Ramos (cell line): ENCODE measurements around the gene SLC39A10.

Experiments
- in situ Hi-C: fragments of 300-500 bp; cut with MboI; formaldehyde crosslinking; loops from one replicate; pipeline ENCODE4 v1.14.3; 2022; ENCODE audit warnings: low sequenced_read_pairs; ENCODE audit not compliant: unreplicated experiment

The SLC39A10 gene

DNA sequence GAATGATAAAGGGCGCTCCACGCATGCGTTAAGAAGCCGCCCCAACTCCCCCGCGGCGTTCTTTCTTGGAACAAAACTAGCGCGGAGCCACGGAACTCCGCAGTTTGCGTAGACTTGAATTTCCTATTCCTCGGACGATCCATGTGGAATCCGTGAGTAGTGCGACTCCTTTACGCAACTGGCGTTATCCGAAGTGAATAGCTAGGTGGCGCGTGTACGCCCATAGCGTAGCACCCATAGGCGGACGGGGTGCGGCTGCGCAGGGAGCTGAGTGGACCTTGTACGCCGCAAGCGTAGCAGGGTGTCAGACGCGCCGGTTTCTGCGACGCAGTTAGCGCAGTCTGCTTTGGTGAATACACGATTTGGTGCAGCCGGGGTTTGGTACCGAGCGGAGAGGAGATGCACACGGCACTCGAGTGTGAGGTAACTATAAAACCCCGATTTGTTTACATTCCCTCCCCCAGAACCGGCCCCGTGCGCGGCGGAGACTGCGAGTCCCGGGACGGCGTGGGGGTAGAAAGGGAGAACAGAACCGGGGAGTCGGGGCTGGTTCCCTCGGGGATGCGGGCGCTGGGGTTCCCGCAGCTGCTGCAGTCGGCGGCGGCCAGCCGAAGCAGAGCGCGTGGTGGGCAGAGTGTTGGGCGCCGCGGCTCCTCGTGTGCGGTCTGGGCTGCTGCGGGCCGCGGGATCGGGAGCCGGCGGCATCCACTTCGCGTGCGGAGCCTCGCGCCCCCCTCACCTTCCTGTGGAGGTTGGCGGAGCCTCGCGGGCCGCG is at the start of gene SLC39A10:
SLC39A10 (plus strand) TSS at position 368 of the 775 bp plus-strand sequence. CDS start 22,817 bp downstream, outside the sequence.
- in situ Hi-C loops, result no loop called here

DNA sequence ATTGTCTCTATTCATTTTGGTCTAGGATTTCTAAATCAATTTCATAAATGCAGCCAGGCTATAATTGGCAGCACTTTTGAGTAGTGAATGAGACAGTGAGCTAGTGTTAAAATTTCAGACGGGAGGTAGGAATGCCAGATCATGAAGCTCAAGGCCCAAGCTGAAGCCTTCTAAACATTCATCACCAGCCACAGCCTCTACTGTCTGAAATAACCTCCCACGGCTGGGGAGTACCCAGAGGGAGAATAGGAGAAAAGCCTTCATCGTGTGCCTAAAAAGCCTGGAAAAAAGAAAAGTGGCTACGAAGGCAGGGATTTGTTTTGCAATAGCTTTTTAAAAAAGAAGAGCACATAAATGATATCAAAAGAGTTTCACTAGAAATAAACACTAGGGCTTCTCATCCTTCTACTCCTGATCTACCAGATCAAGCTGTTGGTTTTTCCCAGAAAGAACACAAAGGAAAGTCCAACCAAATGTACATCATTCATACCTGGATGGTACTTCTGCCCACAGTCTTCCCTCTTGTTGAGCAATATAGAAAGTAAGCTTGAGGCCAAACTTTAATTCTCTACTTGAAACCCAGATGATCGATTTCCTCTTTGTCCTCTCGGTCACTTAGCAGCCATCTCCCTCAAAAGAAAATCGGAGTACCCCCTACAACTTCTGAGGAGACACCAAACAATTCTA is 48.1 kb upstream of the SLC39A10 start:
- in situ Hi-C loops, result no loop called here

GRCh38 chr2:195610717-195611116 is 46.3 kb upstream of the SLC39A10 start:
- in situ Hi-C loops, result no loop called here

DNA sequence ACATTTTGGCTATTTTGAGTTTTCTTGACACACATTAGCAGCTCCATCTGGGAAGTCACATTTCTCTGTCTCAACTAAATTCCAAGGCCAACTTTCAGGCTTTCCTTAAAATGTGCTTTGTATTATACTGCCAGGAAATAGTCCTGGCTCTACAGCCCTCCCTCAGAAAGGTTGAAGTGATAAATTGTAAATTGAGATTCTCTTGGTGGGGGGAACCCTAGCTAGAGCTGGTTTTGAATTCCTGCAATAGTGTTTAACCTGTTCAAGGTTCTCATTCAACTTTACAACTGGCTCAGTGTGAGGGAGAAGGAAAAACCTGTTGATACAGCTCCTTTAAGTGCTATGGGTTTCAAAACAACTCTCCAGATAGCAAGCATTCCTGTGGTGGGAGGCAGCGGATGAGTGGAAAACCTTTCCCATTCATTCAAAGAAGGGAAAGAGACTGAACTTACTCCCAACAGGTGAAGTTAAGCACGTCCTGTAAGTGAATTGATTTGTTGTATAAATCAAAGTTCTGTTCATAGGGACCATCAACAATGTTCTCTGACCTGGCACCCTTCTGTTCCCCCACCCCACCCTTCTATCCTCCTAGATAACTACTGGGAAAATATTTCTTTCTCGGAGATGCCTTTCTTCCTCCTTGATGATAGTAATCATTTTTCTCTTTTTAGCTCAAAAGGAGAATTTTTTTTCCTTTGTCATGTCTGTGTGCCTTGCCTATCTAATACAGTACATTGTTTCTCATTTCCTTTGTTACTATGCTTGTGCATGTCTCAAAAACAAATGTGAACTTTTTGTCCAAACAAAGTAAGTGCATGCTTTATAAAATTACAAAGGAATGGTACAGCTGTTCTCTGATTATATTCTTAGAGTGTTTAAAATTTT is 44.2 kb upstream of the SLC39A10 start:
- in situ Hi-C loops, result no loop called here

DNA sequence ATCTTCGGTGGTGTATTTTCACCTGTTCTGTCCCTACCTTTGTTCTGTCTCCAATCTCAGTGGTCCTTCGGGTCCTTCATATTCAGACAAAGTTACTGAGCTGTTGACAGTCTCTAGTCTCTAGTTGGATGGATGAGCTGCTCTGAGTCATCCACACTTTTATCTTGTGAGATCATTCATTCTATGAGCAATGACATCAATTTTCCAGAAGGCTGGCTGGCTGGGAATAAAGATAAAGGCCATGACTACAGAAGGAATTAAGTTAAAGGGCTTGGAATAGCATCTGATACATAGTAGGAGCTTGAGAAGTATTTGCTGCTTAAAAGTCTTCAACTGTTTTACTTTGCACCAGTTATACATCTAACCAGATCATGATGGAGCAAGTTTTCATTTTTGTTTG is 43.1 kb upstream of the SLC39A10 start:
- in situ Hi-C loops, result no loop called here

DNA sequence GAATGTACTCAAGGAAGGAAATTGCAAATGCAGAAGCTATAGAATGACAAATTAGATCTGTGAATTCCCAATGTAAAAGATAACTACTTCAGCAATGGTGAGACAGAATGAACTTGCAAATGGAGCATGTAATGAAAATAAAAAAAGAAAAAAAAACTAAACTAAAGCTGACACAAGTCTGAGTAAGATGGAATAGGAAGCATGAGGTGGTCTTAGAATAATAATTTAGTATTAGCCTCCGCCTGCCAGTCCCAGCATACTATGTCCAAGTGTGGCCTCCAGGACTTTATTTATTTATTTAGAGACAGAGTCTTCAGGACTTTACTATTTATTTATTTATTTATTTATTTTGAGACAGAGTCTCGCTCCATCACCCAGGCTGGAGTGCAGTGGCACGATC is 37.4 kb upstream of the SLC39A10 start:
- in situ Hi-C loops, result no loop called here

DNA sequence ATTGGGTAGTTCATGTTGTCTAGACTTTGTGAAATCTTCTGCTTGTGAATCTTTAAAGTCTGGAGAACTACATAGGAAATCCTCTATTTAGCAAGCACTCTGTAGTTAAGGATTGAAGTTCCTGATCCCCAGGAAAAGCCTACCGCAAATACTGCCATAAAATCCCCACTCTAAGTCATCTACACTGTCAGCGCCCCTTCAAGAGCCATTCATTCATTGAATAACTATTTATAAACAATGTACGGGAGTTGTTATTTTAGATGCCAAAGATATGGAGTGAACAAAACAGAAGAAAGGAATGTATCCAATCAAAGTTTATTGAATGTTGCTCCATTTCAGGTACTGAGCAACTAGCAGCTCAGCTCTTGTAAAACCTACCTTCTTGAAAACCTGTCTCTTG is 36.5 kb upstream of the SLC39A10 start:
- in situ Hi-C loops, result no loop called here

- in situ Hi-C loops, result no loop called here
Measured at GRCh38 chr2:195622966-195623365, 34.1 kb upstream of the SLC39A10 start.

DNA sequence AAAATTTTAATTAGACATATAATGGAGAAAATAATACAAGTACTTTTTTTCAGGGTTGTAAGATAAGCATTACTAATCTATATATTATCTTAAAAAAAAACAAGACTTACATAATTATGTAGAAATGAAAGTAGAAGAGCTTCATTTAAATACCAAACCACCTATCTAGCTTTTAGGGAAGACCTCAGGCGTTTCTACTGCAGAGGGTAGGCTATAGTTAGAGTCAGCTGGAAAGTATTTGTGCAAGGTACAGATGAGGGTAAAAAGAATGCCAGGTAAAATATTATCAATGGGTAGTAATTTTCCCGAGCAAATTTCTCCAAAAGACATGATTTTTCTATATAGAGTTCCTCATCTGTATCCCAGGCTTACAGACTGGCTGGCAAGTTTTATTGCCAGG is 30.5 kb upstream of the SLC39A10 start:
- in situ Hi-C loops, result no loop called here

DNA sequence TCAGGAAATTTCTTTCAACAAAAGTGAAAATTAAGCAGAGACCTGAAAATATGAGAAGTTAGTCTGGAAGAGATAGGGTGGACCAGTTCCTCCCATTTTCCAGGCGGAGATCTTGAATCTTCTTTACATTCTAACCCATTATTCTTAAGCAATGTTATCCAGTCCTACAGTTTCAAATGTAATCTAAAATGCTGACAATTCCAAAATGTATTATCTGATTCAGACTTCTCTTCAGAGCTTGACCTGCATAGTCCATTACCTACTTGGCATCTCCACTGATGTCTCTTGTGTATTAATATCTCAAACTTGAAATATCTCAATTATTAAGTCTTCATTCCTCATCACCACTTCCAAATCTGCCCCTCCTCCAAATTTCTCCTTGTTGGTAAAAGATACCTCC is 28.4 kb upstream of the SLC39A10 start:
- in situ Hi-C loops, result no loop called here

GRCh38 chr2:195632856-195633572 is 24.0 kb upstream of the SLC39A10 start:
- in situ Hi-C loops, result no loop called here

- in situ Hi-C loops, result no loop called here
Measured at GRCh38 chr2:195633573-195633870, 23.5 kb upstream of the SLC39A10 start.

GRCh38 chr2:195633974-195634373 is 23.1 kb upstream of the SLC39A10 start:
- in situ Hi-C loops, result no loop called here

GRCh38 chr2:195636890-195637289 is 20.1 kb upstream of the SLC39A10 start:
- in situ Hi-C loops, result no loop called here

- in situ Hi-C loops, result no loop called here
Measured at GRCh38 chr2:195638750-195639149, 18.3 kb upstream of the SLC39A10 start.

GRCh38 chr2:195639238-195639858 is 17.7 kb upstream of the SLC39A10 start:
- in situ Hi-C loops, result no loop called here

- in situ Hi-C loops, result no loop called here
Measured at GRCh38 chr2:195639959-195640358, 17.1 kb upstream of the SLC39A10 start.

DNA sequence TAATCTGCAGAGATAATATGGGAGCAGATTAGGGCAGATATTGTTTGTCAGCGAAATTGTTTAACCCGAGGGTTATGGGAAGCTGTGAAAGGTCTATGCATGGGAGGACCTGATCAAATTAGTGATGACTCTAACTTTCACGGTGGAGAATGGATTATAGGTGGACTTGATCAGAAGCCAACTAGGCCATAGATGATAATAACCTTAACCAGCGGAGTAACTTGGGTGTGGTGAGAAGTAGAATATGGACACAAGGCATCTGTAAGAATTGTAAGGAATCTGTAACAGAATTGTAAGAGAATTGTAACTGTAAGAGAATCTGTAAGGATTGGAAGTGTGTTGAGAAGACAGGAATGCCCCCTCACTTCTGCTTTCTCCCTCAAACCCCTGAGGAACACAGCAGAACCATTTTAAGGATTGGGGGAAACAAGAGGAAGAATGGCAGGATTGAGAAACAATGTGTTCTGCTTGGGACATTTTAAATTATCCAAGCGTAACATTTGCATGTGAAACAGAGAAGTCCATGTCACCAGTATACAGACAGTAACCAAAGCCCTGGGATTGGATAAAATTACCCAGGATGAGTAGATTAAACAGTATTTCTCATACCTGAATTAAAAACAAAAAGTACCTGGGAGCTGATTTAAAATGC is 14.9 kb upstream of the SLC39A10 start:
- in situ Hi-C loops, result no loop called here

DNA sequence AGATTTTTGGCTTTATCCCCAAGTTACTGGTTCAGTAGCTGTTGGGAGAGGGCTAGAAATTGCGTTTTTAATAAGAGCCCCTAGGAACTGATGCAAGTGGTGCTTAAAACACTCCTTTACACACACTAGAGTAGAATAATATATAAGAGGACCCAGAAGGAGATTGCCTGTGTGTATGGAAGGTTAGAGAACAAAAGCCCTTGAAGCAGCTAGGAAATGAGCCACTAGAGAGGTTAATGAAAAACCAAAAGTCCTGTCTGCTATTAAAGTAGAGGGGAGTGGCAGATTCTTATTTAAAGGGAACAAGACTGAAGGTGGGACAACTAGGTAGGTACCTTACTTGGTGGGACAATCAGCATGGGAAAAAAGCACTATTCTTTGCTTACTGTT is 14.4 kb upstream of the SLC39A10 start:
- in situ Hi-C loops, result no loop called here
